ENCODE results near the gene PSMA2. TPM values are rescaled to one million over a fixed set of nuclear protein-coding genes. Genes with fewer than 3 reads are reported as not detected.
A peak's percentile ranks its signal among the peaks of the same experiment; 100 is the strongest.
"Not testable (repeated sequence)": the region's sequence is repeated elsewhere in the genome, so short reads cannot be mapped to it uniquely, and the experiment has no call there.

Gene PSMA2
- total RNA-seq, 1 donor from 2014 or later, result 204 TPM

DNA sequence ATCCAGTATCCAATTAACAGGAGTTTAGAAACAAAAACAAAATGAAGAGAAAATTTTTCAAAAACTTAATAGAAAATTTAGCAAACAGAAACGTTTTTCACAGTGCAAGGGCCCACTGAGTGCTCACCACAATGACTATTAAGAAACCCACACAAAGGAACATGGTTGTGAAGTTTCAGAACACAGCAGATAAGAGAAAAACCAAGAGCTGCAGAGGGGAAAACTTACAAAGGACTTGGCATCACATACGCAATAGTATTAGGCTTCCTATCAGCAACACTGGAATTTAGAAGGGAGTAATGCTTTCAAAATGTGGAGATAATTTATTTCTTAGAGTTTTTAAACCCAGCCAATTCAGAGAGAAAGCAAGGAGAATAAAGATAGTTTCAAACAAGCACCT, 18.4 kb downstream of the PSMA2 start:
- intact Hi-C loops (cut with micrococcal nuclease), result loop anchor here (1.0 to 2.0 kb wide), 2 partner anchors 25 to 44 kb away; no protein-coding TSS in a partner anchor
- DNase-seq (ENCODE audit: low spot score), result no peak
- no peaks in the 10 kb centered on the region for H3K9me3 Mint-ChIP-seq
- peaks cover 62% of the 10 kb centered on the region for H3K4me1 Mint-ChIP-seq (ENCODE audit: low read depth)
- H3K36me3 Mint-ChIP-seq (ENCODE audit: low read depth), result peaks cover 65% of the 10 kb centered on the region
- no peaks in the 10 kb centered on the region for H3K27me3 Mint-ChIP-seq (ENCODE audit: low read depth)
- H3K4me3 Mint-ChIP-seq (ENCODE audit: low read depth), result peak overlapping the region; percentile 46
- H3K27ac Mint-ChIP-seq, result peak overlapping the region; percentile 83

GRCh38 chr7:42911454-42912447, 20.2 kb downstream of the PSMA2 start, which contains the start of gene C7orf25:
Gene C7orf25 (minus strand): TSS chr7:42912070. CDS start chr7:42910900, 1,170 bp downstream.
- intact Hi-C loops (cut with micrococcal nuclease), result loop anchor here (1.0 to 2.0 kb wide), 2 partner anchors 21 to 23 kb away; partner anchors contain the start of genes MRPL32 and PSMA2
- peak; percentile 93 for DNase-seq (ENCODE audit: low spot score)
- Mint-ChIP-seq H3K4me3 (ENCODE audit: low read depth) (peak within 1 kb of the TSS; percentile 93), H3K36me3 (ENCODE audit: low read depth) (peaks cover 53% of the 10 kb centered on the region), H3K9me3 (no peaks in the 10 kb centered on the region), H3K27me3 (ENCODE audit: low read depth) (no peaks in the 10 kb centered on the region), H3K4me1 (ENCODE audit: low read depth) (peaks cover 70% of the 10 kb centered on the region), H3K27ac (peak within 1 kb of the TSS; percentile 91)

DNA sequence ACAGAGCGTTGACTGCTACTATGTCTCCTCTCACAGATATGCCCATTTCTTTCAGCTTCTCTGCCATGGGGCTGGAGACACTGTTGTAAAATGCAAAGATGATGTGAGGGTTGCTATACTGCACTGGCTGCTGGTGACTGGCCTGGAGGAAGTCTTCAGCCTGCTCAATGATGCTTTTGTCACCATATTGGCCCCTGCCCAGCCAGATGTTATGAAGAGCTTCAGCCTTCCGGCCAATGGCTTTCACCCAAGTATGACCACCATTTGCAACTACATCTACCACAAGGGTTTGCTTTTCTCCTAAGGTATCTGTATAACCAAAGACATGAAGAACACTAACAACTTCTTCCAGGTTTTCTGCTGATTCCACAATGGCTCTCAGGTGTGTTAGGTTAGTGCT, 21.7 kb downstream of the PSMA2 start:
- H3K4me3 Mint-ChIP-seq (ENCODE audit: low read depth), result peak overlapping the region; percentile 93
- no peak overlapping the region for H3K27ac Mint-ChIP-seq
- H3K27me3 Mint-ChIP-seq (ENCODE audit: low read depth), result no peaks in the 10 kb centered on the region

DNA sequence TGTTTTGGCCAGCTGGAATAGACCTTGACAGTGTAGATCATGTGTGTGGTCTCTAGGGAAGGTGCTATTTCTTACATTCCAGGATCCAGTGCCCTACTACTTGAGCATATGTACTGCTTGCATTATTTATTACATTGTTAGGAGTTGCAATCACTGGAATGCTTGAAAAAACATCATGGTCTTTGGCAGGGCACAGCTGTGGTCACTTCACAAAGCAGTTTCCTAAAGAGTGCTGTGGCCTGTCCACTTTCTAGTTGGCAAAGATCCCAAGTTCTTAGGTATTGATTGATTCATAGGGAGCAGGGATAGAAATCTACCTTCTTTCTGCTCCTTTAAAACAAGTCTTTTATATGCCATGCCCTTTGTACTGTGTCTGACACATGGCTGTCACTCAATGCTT, 24.7 kb downstream of the PSMA2 start:
- H3K4me1 Mint-ChIP-seq (ENCODE audit: low read depth), result peaks cover 38% of the 10 kb centered on the region
- no peaks in the 10 kb centered on the region for H3K27me3 Mint-ChIP-seq (ENCODE audit: low read depth)
- no peak overlapping the region for H3K4me3 Mint-ChIP-seq (ENCODE audit: low read depth)
- no peak overlapping the region for H3K27ac Mint-ChIP-seq
- intact Hi-C loops (cut with micrococcal nuclease), result no loop called here
- H3K36me3 Mint-ChIP-seq (ENCODE audit: low read depth), result peaks cover 22% of the 10 kb centered on the region
- H3K9me3 Mint-ChIP-seq, result no peaks in the 10 kb centered on the region
- no peak for DNase-seq (ENCODE audit: low spot score)

More for the DNA sequence above, 21.7 kb downstream of the PSMA2 start:
- no peak for DNase-seq (ENCODE audit: low spot score)
- Mint-ChIP-seq H3K4me1 (ENCODE audit: low read depth) (peaks cover 67% of the 10 kb centered on the region), H3K9me3 (no peaks in the 10 kb centered on the region), H3K36me3 (ENCODE audit: low read depth) (peaks cover 40% of the 10 kb centered on the region)
- intact Hi-C loops (cut with micrococcal nuclease), result no loop called here

DNA sequence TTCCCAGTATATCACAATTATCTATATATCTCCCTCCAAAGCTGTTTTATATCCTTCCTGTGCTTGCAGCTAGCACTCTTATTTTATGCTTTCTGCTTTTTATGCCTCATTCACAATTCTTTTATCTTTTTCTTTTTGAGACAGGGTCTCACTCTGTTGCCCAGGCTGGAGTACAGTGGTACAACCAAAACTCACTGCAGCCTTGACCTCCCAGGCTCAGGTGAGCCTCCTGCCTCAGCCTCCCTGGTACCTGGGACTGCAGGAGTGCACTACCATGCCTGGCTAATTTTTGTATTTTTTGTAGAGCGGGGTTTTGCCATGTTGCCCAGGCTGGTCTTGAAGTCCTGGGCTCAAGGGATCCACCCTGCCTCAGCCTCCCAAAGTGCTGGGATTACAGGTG, 25.8 kb downstream of the PSMA2 start:
- intact Hi-C loops (cut with micrococcal nuclease), result no loop called here
- peaks cover 22% of the 10 kb centered on the region for H3K36me3 Mint-ChIP-seq (ENCODE audit: low read depth)
- no peaks in the 10 kb centered on the region for H3K27me3 Mint-ChIP-seq (ENCODE audit: low read depth)
- DNase-seq (ENCODE audit: low spot score), result no peak
- H3K9me3 Mint-ChIP-seq, result no peaks in the 10 kb centered on the region
- H3K4me1 Mint-ChIP-seq (ENCODE audit: low read depth), result peaks cover 34% of the 10 kb centered on the region
- no peak overlapping the region for H3K4me3 Mint-ChIP-seq (ENCODE audit: low read depth)
- no peak overlapping the region for H3K27ac Mint-ChIP-seq

GRCh38 chr7:42902331-42902730, 29.6 kb downstream of the PSMA2 start:
- Mint-ChIP-seq H3K36me3 (ENCODE audit: low read depth) (no peaks in the 10 kb centered on the region), H3K27me3 (ENCODE audit: low read depth) (peaks cover 12% of the 10 kb centered on the region), H3K27ac (no peak overlapping the region), H3K4me1 (ENCODE audit: low read depth) (peaks cover 4% of the 10 kb centered on the region), H3K9me3 (no peaks in the 10 kb centered on the region), H3K4me3 (ENCODE audit: low read depth) (no peak overlapping the region)
- intact Hi-C loops (cut with micrococcal nuclease), result no loop called here
- no peak for DNase-seq (ENCODE audit: low spot score)

DNA sequence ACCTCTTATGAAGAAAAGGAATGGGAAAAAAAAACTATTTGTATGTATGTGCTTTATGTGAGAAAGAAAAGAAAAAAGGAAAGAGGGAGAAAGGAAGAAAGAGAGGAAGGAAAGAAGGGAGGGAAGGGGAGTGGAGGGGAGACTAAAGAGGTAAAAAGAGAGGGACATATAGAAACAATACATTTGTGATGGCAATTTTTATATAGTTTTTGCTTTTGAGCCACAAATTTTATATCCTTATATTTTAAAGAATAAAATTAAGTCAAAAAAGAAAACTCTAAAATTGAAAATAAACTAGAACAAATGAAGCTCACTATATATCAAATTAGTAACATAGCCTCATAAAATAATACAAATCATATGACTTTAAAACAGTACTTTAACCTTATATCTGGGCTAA, 31.1 kb downstream of the PSMA2 start:
- peaks cover 20% of the 10 kb centered on the region for H3K27me3 Mint-ChIP-seq (ENCODE audit: low read depth)
- peaks cover 6% of the 10 kb centered on the region for H3K9me3 Mint-ChIP-seq
- H3K4me1 Mint-ChIP-seq (ENCODE audit: low read depth), result peaks cover 2% of the 10 kb centered on the region
- H3K4me3 Mint-ChIP-seq (ENCODE audit: low read depth), result no peak overlapping the region
- no peak overlapping the region for H3K27ac Mint-ChIP-seq
- intact Hi-C loops (cut with micrococcal nuclease), result no loop called here
- no peaks in the 10 kb centered on the region for H3K36me3 Mint-ChIP-seq (ENCODE audit: low read depth)
- no peak for DNase-seq (ENCODE audit: low spot score)

DNA sequence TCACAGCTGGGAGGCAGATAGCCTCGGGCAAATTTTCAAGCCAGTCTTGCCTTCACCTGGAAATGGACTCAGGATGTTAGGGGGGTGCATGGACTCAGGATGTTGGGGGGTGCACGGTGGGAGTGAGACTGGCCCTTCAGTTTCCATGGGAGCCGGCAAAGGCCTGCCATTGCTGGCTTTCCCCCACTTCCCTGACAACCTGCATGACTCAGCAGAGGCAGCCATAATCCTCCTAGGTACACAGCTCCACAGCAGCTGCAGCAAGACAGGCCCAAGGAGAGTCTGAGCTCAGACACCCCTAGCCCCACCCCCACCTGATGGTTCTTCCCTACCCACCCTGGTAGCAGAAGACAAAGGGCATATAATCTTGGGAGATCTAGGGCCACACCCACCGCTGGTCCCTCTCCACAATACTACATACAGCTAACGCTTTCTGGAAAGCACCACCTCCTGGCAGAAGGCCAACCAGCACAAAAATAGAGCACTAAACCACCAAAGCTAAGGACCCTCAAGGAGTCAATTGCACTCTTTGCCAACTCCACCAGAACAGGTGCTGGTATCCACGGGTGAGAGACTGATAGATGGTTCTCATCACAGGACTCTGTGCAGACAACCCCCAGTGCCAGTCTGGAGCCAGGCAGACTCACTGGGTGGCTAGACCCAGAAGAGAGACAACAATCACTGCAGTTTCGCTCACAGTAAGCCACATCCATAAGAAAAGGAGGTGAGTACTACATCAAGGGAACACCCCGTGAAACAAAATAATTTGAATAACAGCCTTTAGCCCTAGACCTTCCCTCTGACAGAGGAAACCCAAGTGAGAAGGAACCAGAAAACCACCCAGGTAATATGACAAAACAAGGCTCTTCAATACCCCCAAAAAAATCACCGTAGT, 38.4 kb downstream of the PSMA2 start:
- no peak for DNase-seq (ENCODE audit: low spot score)
- no peak overlapping the region for H3K27ac Mint-ChIP-seq
- intact Hi-C loops (cut with micrococcal nuclease), result no loop called here
- no peak overlapping the region for H3K4me3 Mint-ChIP-seq (ENCODE audit: low read depth)
- peaks cover 6% of the 10 kb centered on the region for H3K4me1 Mint-ChIP-seq (ENCODE audit: low read depth)
- H3K27me3 Mint-ChIP-seq (ENCODE audit: low read depth), result peaks cover 27% of the 10 kb centered on the region
- H3K9me3 Mint-ChIP-seq, result peaks cover 22% of the 10 kb centered on the region
- H3K36me3 Mint-ChIP-seq (ENCODE audit: low read depth), result no peaks in the 10 kb centered on the region

- Mint-ChIP-seq H3K4me1 (ENCODE audit: low read depth) (peaks cover 21% of the 10 kb centered on the region), H3K27me3 (ENCODE audit: low read depth) (peaks cover 4% of the 10 kb centered on the region), H3K36me3 (ENCODE audit: low read depth) (no peaks in the 10 kb centered on the region), H3K4me3 (ENCODE audit: low read depth) (peak overlapping the region; percentile 80), H3K27ac (peak overlapping the region; percentile 51), H3K9me3 (no peaks in the 10 kb centered on the region)
- intact Hi-C loops (cut with micrococcal nuclease), result no loop called here
- no peak for DNase-seq (ENCODE audit: low spot score)
Measured at GRCh38 chr7:42886893-42887505, 45.0 kb downstream of the PSMA2 start.

GRCh38 chr7:42886129-42886528, 45.8 kb downstream of the PSMA2 start:
- Mint-ChIP-seq H3K27ac (no peak overlapping the region), H3K27me3 (ENCODE audit: low read depth) (peaks cover 4% of the 10 kb centered on the region), H3K36me3 (ENCODE audit: low read depth) (no peaks in the 10 kb centered on the region), H3K4me3 (ENCODE audit: low read depth) (no peak overlapping the region), H3K9me3 (no peaks in the 10 kb centered on the region), H3K4me1 (ENCODE audit: low read depth) (peaks cover 21% of the 10 kb centered on the region)
- intact Hi-C loops (cut with micrococcal nuclease), result no loop called here
- DNase-seq (ENCODE audit: low spot score), result no peak

- H3K4me3 Mint-ChIP-seq (ENCODE audit: low read depth); H3K27ac Mint-ChIP-seq; H3K9me3 Mint-ChIP-seq; H3K27me3 Mint-ChIP-seq (ENCODE audit: low read depth); intact Hi-C loops (cut with micrococcal nuclease); H3K36me3 Mint-ChIP-seq (ENCODE audit: low read depth); DNase-seq (ENCODE audit: low spot score): not testable (repeated sequence)
- H3K4me1 Mint-ChIP-seq (ENCODE audit: low read depth), result peaks cover 21% of the 10 kb centered on the region
Measured at GRCh38 chr7:42885183-42885582, 46.8 kb downstream of the PSMA2 start.

GRCh38 chr7:42883950-42884349, 48.0 kb downstream of the PSMA2 start:
- no peak overlapping the region for H3K4me3 Mint-ChIP-seq (ENCODE audit: low read depth)
- H3K4me1 Mint-ChIP-seq (ENCODE audit: low read depth), result peaks cover 18% of the 10 kb centered on the region
- no peak overlapping the region for H3K27ac Mint-ChIP-seq
- H3K36me3 Mint-ChIP-seq (ENCODE audit: low read depth), result no peaks in the 10 kb centered on the region
- H3K9me3 Mint-ChIP-seq, result no peaks in the 10 kb centered on the region
- H3K27me3 Mint-ChIP-seq (ENCODE audit: low read depth), result peaks cover 9% of the 10 kb centered on the region
- DNase-seq (ENCODE audit: low spot score), result no peak
- intact Hi-C loops (cut with micrococcal nuclease), result no loop called here
